ENCODE results near the gene ANOS1.
"Not testable (repeated sequence)": the region's sequence is repeated elsewhere in the genome, so short reads cannot be mapped to it uniquely, and the experiment has no call there.

Gene ANOS1

GRCh38 chrX:8607326-8607725 lies 124.6 kb downstream of the ANOS1 start:
- no peak for DNase-seq

GRCh38 chrX:8604131-8604530 lies 127.8 kb downstream of the ANOS1 start:
- no peak for DNase-seq

- DNase-seq = no peak
These were observed 140.4 kb downstream of the ANOS1 start for GRCh38 chrX:8591501-8591900.

GRCh38 chrX:8586953-8587352 lies 145.0 kb downstream of the ANOS1 start:
- DNase-seq = no peak

- no peak for DNase-seq
These were observed 152.3 kb downstream of the ANOS1 start for GRCh38 chrX:8579602-8580001.

GRCh38 chrX:8576821-8577220 lies 155.1 kb downstream of the ANOS1 start:
- no peak for DNase-seq

GRCh38 chrX:8565729-8566128 lies 166.2 kb downstream of the ANOS1 start:
- DNase-seq = no peak

GRCh38 chrX:8548446-8548845 lies 183.5 kb downstream of the ANOS1 start:
- no peak for DNase-seq

- DNase-seq = no peak
These were observed 185.2 kb downstream of the ANOS1 start for GRCh38 chrX:8546715-8547114.

- no peak for DNase-seq
These were observed 211.1 kb downstream of the ANOS1 start for GRCh38 chrX:8520791-8521190.

- no peak for DNase-seq
These were observed 211.8 kb downstream of the ANOS1 start for GRCh38 chrX:8520178-8520577.

GRCh38 chrX:8504451-8504850 lies 227.5 kb downstream of the ANOS1 start:
- DNase-seq = no peak

GRCh38 chrX:8502101-8502500 lies 229.8 kb downstream of the ANOS1 start:
- not testable (repeated sequence) for DNase-seq

- DNase-seq = no peak
These were observed 231.7 kb downstream of the ANOS1 start for GRCh38 chrX:8500203-8500602.

GRCh38 chrX:8495036-8495435 lies 236.9 kb downstream of the ANOS1 start:
- not testable (repeated sequence) for DNase-seq

GRCh38 chrX:8484360-8484949 lies 247.5 kb downstream of the ANOS1 start:
- no peak for DNase-seq
